Hypothalamus (tissue), 51 donors: Measurements from ENCODE around the gene MYOCOS.
"Not testable (repeated sequence)": the region's sequence is repeated elsewhere in the genome, so short reads cannot be mapped to it uniquely, and the experiment has no call there.

Experiments
- DNase-seq, 51 donors: peaks; one replicate each; lab custom pipeline; 2025; lab: John Stamatoyannopoulos, UW

MYOCOS gene

GRCh38 chr1:171655746-171656116 lies 33.7 kb downstream of the MYOCOS start:
- no peak for DNase-seq

DNA sequence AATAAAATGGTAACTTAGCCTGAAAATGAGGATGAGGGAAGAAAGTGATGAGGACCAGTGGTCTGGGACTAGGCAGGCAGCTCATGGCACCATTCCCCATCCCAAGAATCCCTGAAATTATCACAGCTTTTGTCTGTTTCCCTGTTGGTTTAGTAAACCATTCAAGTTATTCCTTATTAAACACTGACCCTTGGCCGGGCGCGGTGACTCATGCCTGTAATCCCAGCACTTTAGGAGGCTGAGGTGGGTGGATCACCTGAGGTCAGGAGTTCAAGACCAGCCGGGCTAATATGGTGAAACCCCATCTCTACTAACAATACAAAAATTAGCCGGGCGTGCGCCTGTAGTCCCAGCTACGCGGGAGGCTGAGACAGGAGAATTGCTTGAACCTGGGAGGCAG lies 34.2 kb downstream of the MYOCOS start:
- not testable (repeated sequence) for DNase-seq

DNA sequence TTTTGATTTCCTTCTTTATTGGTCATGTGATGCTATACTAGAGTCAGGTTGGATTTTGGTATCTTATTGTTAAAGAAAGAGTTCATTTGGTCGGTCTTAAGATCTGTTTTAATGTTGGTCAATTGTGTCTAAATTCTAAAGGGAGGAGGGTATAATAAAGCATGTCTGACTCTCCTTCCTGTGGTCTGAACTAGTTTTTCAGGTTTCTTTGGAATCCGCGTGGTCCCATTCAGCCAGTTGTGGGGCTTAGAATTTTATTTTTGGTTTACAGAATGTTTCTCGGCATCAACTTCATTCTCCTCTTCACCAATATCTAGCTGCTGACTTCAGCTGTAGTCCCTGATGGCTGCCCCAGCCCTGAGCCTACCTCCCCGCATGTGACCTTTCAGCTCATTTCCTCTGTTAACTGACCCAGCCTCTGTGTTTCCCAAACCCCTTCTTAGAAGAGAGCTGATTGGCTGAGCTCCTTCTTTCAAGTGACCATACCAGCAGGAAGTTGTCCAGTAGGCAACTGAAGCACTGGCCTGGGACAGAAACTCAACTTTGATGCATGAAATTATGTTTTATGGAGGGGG lies 39.1 kb downstream of the MYOCOS start:
- DNase-seq = no peak

DNA sequence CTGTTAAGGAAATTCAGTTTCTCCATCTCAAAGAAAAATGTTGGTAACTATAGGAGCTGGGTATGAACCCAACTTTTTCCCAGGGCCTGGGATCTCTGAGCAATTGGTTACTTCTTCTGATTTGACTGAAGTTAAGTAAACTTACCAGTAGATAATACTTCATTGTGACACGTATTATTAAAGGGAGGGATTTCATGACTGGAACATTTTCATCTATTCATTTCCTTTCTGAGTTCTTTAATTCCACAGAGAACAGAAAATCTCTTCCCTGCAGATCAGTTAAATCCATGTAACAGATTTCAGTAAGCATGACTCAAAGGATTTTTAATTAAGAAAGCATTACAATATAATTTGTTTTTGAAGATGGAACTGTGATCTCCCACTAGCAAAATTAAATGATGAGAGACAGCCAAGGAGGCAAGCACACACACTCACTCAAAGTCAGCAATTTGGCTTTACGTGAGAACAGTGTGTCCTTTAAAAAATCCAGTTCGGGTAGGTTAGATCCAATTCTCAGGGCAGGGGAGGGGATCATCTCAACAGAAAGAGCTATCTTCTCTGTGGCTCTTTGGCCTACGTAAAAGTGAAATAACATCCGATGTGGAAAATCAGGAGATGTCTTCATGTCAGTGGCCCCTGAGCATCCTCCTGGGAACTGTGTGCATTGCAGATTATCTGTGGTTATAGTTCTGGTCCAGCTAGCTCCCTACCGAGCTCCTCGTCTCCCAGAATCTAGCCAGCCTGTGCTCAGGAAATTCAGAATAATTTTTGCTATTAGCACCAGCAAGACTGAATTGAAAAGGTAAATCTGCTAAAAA lies 41.2 kb downstream of the MYOCOS start:
- no peak for DNase-seq

- DNase-seq = no peak
Observed at GRCh38 chr1:171663854-171664575, 42.0 kb downstream of the MYOCOS start.

DNA sequence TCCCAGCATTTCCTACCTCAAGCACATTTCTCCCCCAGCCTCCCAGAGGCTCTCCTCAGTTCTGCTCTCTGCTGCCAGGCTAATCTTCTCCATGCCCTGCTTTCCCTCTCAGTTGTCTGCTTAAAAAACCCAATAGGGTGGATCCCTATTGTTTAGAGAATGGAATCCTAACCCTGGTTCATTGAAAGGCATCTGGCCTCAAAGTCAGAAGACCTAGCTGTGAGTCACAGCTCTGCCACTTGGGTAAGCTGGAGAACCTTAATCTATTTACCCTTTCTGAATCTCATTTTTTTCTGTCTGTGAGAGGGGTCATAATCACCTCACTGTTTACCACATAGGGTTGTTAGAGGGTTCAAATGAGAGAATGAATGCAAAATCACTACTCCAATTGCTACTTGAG lies 42.9 kb downstream of the MYOCOS start:
- DNase-seq = no peak

DNA sequence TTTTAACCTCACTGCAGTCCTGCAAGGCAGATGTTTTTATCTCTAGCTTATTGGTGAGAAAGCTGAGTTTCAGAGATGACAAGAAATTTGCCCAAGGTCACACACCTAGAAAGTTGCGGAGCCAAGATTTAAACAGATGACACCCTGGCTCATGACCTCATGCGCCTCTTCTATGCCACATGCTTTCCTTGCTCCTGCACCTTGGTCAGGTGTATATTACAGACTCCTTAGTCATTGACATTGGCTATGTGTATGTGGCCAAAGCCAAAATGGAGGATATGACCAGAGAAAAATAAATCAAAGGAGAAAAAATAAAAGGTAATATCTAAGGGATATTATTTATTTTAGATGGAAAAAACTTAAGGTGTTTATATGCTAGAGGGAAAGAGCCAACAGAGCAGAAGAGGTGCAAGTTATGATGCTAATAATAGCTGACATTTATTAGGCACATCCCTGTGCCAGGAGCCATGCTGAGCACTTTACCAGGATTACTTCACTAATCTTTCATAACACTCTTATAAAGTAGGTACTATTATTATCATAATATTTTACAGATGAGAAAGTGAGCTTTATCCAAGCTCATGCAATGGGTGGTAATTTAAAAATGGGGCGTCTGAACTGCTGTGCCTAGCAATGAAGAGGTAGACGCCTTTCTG lies 44.2 kb downstream of the MYOCOS start:
- DNase-seq = no peak

GRCh38 chr1:171668372-171668771 lies 46.3 kb downstream of the MYOCOS start:
- no peak for DNase-seq

- DNase-seq = no peak
Observed at GRCh38 chr1:171670739-171671138, 48.7 kb downstream of the MYOCOS start.

DNA sequence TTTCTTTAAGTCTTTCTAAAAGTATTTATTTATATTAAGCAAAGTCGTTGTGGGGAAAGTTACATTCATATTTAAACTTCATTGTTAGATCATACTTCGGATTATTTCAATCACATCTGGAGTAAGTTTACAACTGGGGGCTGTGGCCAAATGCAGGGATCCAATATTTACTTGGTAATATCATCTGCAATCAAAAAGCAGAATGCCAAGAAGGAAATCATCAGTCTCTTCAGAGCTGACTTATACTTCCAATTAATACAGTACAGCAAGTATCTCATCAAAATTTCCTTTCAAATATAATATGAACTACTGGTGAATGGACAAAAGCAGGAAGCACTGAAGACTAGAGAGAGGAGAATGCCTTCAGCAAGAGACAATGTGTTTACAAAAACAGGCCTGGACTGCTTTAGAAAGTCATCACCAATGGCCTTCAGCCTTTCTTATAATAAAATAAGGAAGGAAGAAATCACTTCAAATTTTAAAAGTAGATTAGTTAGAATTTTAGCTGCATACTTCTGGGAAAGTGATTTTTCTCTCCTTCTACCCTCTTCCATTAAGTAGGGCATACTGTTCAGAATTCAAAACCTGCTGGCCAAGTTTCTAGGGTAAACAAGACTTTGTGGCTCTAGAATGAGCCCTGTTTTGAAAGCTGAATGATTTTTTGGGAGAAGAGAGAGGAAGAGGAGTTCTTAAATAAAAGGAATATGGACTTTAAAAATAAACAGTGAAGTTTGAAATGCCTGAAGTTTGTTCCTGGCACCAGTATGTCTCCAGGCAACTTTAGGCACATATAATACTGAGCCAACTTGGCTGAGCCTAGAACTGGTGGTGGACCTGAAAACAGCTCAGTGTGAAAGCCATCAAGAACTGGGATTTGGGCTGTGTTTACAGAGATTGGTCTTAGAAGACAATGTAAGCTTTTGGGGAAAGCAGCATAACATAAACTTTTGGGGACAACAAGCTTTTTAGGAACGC lies 52.7 kb downstream of the MYOCOS start:
- DNase-seq = peak in 4 of 51 donors; percentile 5 to 25 (median 8)
